ENCODE results near the gene RFX2. TPM values are rescaled to one million over a fixed set of nuclear protein-coding genes. Genes with fewer than 3 reads are reported as not detected.

RFX2 gene
- total RNA-seq, 4 donors from 2014 or later: 12.6 to 17.3 (median 15.0) TPM

DNA sequence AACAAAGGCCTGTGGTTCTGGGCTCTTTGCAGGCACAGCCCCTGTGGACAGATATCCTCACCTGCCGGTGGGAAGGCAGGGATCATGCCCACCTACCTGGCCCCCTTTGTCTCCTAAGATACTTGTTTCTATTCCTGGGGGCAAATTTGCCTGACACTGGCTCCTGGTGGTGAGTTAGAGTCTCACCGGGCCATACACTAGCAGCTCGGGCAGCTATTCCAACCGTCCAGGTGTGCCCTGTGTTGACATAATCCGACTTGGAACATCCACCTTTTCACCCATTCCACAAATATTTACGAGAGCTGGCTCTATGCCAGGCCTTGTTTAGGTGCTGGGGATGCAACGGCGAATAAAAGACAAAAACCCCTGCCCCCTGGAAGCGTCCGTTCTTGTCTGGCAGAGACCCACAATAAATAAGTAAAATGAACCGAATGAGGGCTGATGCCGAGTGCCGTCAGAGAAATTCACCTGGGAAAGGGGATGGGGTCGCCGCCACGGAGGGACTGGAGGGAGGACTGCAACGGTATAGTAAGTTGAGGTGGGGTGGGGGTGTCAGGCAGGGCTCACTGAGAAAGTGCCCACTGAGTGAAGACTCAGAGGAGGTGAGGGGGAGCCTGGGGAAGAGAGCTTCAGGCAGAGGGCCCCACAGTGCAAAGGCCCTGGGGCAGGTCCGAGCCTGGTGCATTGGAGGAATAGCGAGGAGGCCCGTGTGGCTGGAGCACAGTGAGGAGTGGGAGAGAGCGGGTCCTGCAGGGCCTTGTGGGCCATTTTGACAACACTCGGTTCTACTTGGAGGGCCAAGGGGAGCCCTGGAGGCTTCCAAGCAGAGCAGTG lies 89.1 kb downstream of the RFX2 start:
- H3K36me3 ChIP-seq: peaks cover 0 to 4% (median 0%) of the 10 kb centered on the region in 3 donors
- TF ChIP-seq POLR2A (IDR thresholded peaks at IDR 0.05): no peak
- no peak for TF ChIP-seq CTCF (IDR thresholded peaks at IDR 0.05)
- TF ChIP-seq EP300 (IDR thresholded peaks at IDR 0.05): no peak
- WGBS, 2 donors: 80 to 83% methylated on average over 22 of the region's 22 CpGs
- peaks cover 0 to 16% (median 6%) of the 10 kb centered on the region in 4 donors for H3K4me1 ChIP-seq
- no peak overlapping the region for H3K27ac ChIP-seq
- DNase-seq (ENCODE audit: low spot score in 2 of 2): no peak
- no peaks in the 10 kb centered on the region for H3K9me3 ChIP-seq
- no peaks in the 10 kb centered on the region for H3K27me3 ChIP-seq
- H3K4me3 ChIP-seq: no peak overlapping the region

GRCh38 chr19:6020166-6020882 lies 90.0 kb downstream of the RFX2 start:
- 87 to 91% methylated on average over 19 to 20 of the region's 20 CpGs for WGBS, 2 donors
- no peak overlapping the region for H3K4me3 ChIP-seq
- H3K4me1 ChIP-seq: peaks cover 0 to 16% (median 6%) of the 10 kb centered on the region in 4 donors
- no peak overlapping the region for H3K27ac ChIP-seq
- H3K9me3 ChIP-seq: no peaks in the 10 kb centered on the region
- TF ChIP-seq CTCF (IDR thresholded peaks at IDR 0.05): no peak
- no peak for TF ChIP-seq EP300 (IDR thresholded peaks at IDR 0.05)
- no peak for TF ChIP-seq POLR2A (IDR thresholded peaks at IDR 0.05)
- H3K27me3 ChIP-seq: no peaks in the 10 kb centered on the region
- H3K36me3 ChIP-seq: peaks cover 0 to 11% (median 0%) of the 10 kb centered on the region in 3 donors
- no peak for DNase-seq (ENCODE audit: low spot score in 2 of 2)

GRCh38 chr19:6018786-6019185 lies 91.5 kb downstream of the RFX2 start:
- H3K4me1 ChIP-seq: peaks cover 0 to 16% (median 6%) of the 10 kb centered on the region in 4 donors
- peaks cover 0 to 20% (median 0%) of the 10 kb centered on the region in 3 donors for H3K36me3 ChIP-seq
- H3K4me3 ChIP-seq: no peak overlapping the region
- TF ChIP-seq EP300 (IDR thresholded peaks at IDR 0.05) (no peak), CTCF (IDR thresholded peaks at IDR 0.05) (no peak), POLR2A (IDR thresholded peaks at IDR 0.05) (no peak)
- no peak overlapping the region for H3K27ac ChIP-seq
- WGBS, 2 donors: 63 to 64% methylated on average over 10 of the region's 10 CpGs
- H3K9me3 ChIP-seq: no peaks in the 10 kb centered on the region
- DNase-seq (ENCODE audit: low spot score in 2 of 2): no peak
- no peaks in the 10 kb centered on the region for H3K27me3 ChIP-seq

GRCh38 chr19:6017576-6017975 lies 92.7 kb downstream of the RFX2 start:
- no peak for DNase-seq (ENCODE audit: low spot score in 2 of 2)
- H3K27me3 ChIP-seq: no peaks in the 10 kb centered on the region
- WGBS, 2 donors: 89 to 92% methylated on average over 11 of the region's 11 CpGs
- H3K36me3 ChIP-seq: peaks cover 0 to 25% (median 0%) of the 10 kb centered on the region in 3 donors
- no peaks in the 10 kb centered on the region for H3K9me3 ChIP-seq
- peaks cover 0 to 11% (median 5%) of the 10 kb centered on the region in 4 donors for H3K4me1 ChIP-seq
- no peak overlapping the region for H3K4me3 ChIP-seq
- no peak overlapping the region for H3K27ac ChIP-seq
- TF ChIP-seq EP300 (IDR thresholded peaks at IDR 0.05) (no peak), POLR2A (IDR thresholded peaks at IDR 0.05) (no peak), CTCF (IDR thresholded peaks at IDR 0.05) (no peak)
